ENCODE results near the gene PCDHGA7. TPM values are rescaled to one million over a fixed set of nuclear protein-coding genes. Genes with fewer than 3 reads are reported as not detected.
"Not testable (repeated sequence)": the region's sequence is repeated elsewhere in the genome, so short reads cannot be mapped to it uniquely, and the experiment has no call there.

The PCDHGA7 gene
- total and polyA plus RNA-seq, 2 experiments from 2014 or later, result 0.20 to 1.0 TPM

- no peaks in the 10 kb centered on the region for H3K36me3 ChIP-seq
- peaks cover 4% of the 10 kb centered on the region for H3K4me1 ChIP-seq (ENCODE audit: low read depth)
- TF ChIP-seq CTCF (IDR thresholded peaks at IDR 0.05; ENCODE audit: low read depth, low read length), result no peak
- peaks cover 8% of the 10 kb centered on the region for H3K9me3 ChIP-seq (ENCODE audit: low read depth)
- H3K4me3 ChIP-seq, result no peak overlapping the region
- no peak for DNase-seq (ENCODE audit: low read depth in 1 of 2, low spot score in 1 of 2)
- H3K27me3 ChIP-seq, result no peaks in the 10 kb centered on the region
- H3K27ac ChIP-seq, result no peak overlapping the region
Observed at GRCh38 chr5:141411575-141411974, 29.0 kb downstream of the PCDHGA7 start.

- peaks cover 4% of the 10 kb centered on the region for H3K4me1 ChIP-seq (ENCODE audit: low read depth)
- peak within 1 kb of the TSS; percentile 78 for H3K27ac ChIP-seq
- DNase-seq (ENCODE audit: low read depth in 1 of 2, low spot score in 1 of 2), result peak; percentile 77
- H3K27me3 ChIP-seq, result no peaks in the 10 kb centered on the region
- peak; percentile 74 for TF ChIP-seq CTCF (IDR thresholded peaks at IDR 0.05; ENCODE audit: low read depth, low read length)
- H3K9me3 ChIP-seq (ENCODE audit: low read depth), result peaks cover 8% of the 10 kb centered on the region
- peak within 1 kb of the TSS; percentile 56 for H3K4me3 ChIP-seq
- H3K36me3 ChIP-seq, result no peaks in the 10 kb centered on the region
Observed at GRCh38 chr5:141412854-141413539, 30.5 kb downstream of the PCDHGA7 start, which contains the start of gene PCDHGA10. PCDHGA10 (plus strand) TSS chr5:141412987; CDS start chr5:141413176, 189 bp downstream.

GRCh38 chr5:141413540-141414069 is 31.1 kb downstream of the PCDHGA7 start:
- Histone ChIP-seq H3K27me3 (no peaks in the 10 kb centered on the region), H3K4me3 (peak overlapping the region; percentile 56), H3K4me1 (ENCODE audit: low read depth) (peaks cover 4% of the 10 kb centered on the region), H3K36me3 (no peaks in the 10 kb centered on the region), H3K9me3 (ENCODE audit: low read depth) (peaks cover 12% of the 10 kb centered on the region), H3K27ac (no peak overlapping the region)
- no peak for DNase-seq (ENCODE audit: low read depth in 1 of 2, low spot score in 1 of 2)
- no peak for TF ChIP-seq CTCF (IDR thresholded peaks at IDR 0.05; ENCODE audit: low read depth, low read length)

GRCh38 chr5:141414548-141415274 is 32.2 kb downstream of the PCDHGA7 start:
- not testable (repeated sequence) for H3K27ac ChIP-seq; H3K4me1 ChIP-seq (ENCODE audit: low read depth); DNase-seq (ENCODE audit: low read depth in 1 of 2, low spot score in 1 of 2); H3K27me3 ChIP-seq; H3K36me3 ChIP-seq; H3K4me3 ChIP-seq
- peaks cover 16% of the 10 kb centered on the region for H3K9me3 ChIP-seq (ENCODE audit: low read depth)

- not testable (repeated sequence) for H3K4me3 ChIP-seq; DNase-seq (ENCODE audit: low read depth in 1 of 2, low spot score in 1 of 2); H3K36me3 ChIP-seq; H3K27me3 ChIP-seq; H3K4me1 ChIP-seq (ENCODE audit: low read depth); H3K27ac ChIP-seq
- H3K9me3 ChIP-seq (ENCODE audit: low read depth), result peaks cover 16% of the 10 kb centered on the region
Observed at GRCh38 chr5:141415275-141415618, 32.7 kb downstream of the PCDHGA7 start.

- H3K4me1 ChIP-seq (ENCODE audit: low read depth); H3K36me3 ChIP-seq; H3K27me3 ChIP-seq: not testable (repeated sequence)
- DNase-seq (ENCODE audit: low read depth in 1 of 2, low spot score in 1 of 2), result peak; percentile 78 to 88
- Histone ChIP-seq H3K4me3 (peak within 1 kb of the TSS; percentile 35), H3K27ac (peak within 1 kb of the TSS; percentile 69), H3K9me3 (ENCODE audit: low read depth) (peaks cover 22% of the 10 kb centered on the region)
- TF ChIP-seq CTCF (IDR thresholded peaks at IDR 0.05; ENCODE audit: low read depth, low read length), result peak; percentile 77
Observed at GRCh38 chr5:141417494-141418172, 35.1 kb downstream of the PCDHGA7 start, which contains the start of gene PCDHGB7. PCDHGB7 (plus strand) TSS chr5:141417677; CDS start chr5:141417860, 183 bp downstream.

All from cardiac muscle cell (in vitro differentiated cells and primary cell).